ENCODE results near the gene GOLGA6L7.
"Not testable (repeated sequence)": the region's sequence is repeated elsewhere in the genome, so short reads cannot be mapped to it uniquely, and the experiment has no call there.

DNA sequence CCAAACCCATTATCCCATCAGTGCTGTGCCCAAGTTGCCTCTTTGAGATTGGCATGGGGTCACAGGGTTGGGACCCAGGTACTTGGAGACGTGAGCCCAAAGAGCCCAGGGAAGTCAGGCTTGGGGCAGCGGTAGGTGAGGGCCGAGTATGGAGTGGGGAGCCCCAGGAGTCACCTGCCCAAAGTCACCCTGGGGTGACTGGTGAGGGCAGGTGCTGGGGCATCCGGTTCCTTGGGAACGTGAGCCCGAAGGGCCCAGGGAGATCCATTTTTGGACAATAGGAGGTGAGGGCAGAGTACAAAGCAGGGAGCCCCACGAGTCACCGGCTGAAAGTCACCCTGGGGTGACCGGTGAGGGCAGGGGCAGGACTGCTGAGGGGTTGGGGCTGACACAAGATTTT is 485 bp downstream of the GOLGA6L7 start:
- not testable (repeated sequence) for TF ChIP-seq EP300 (conservative IDR thresholded peaks at IDR 0.05; ENCODE audit: poor library complexity, severe bottlenecking); EZH2 (IDR thresholded peaks at IDR 0.05; ENCODE audit: borderline replicate concordance, insufficient read depth, low read length, poor library complexity, severe bottlenecking); POLR2AphosphoS5 (IDR thresholded peaks at IDR 0.05); TAF1 (IDR thresholded peaks at IDR 0.05; ENCODE audit: low read depth); MXI1 (conservative IDR thresholded peaks at IDR 0.05; ENCODE audit: poor library complexity, severe bottlenecking); SMC3 (conservative IDR thresholded peaks at IDR 0.05; ENCODE audit: poor library complexity)
- TF ChIP-seq, protein P1, sequence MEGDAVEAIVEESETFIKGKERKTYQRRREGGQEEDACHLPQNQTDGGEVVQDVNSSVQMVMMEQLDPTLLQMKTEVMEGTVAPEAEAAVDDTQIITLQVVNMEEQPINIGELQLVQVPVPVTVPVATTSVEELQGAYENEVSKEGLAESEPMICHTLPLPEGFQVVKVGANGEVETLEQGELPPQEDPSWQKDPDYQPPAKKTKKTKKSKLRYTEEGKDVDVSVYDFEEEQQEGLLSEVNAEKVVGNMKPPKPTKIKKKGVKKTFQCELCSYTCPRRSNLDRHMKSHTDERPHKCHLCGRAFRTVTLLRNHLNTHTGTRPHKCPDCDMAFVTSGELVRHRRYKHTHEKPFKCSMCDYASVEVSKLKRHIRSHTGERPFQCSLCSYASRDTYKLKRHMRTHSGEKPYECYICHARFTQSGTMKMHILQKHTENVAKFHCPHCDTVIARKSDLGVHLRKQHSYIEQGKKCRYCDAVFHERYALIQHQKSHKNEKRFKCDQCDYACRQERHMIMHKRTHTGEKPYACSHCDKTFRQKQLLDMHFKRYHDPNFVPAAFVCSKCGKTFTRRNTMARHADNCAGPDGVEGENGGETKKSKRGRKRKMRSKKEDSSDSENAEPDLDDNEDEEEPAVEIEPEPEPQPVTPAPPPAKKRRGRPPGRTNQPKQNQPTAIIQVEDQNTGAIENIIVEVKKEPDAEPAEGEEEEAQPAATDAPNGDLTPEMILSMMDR (IDR thresholded peaks at IDR 0.05; ENCODE audit: poor library complexity, severe bottlenecking) = not testable (repeated sequence)
